ENCODE measurements around the gene DNAJC16.

DNA sequence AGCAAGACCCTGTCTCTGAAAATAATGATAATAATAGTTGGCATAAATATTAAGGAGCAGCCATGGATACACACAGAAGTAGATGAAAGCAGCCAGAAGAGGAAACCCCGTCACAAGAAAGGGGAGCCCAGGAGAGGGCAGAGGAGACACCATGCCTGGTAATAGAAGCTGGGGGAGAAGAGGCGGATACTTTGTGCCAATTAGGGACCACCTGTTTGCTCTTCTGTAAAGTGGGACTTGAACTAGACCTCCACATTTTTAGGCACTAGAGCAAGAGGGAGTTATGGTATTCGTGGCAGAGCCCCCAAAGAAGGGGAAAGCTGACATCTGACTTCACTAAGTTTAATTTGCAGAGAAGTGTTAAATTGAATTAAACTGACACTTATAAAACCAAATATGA lies 38.3 kb upstream of the DNAJC16 start:
- TF ChIP-seq POLR2AphosphoS5 (IDR thresholded peaks at IDR 0.05; ENCODE audit: low read depth, low read length) (no peak), POLR2A (IDR thresholded peaks at IDR 0.05; ENCODE audit: low read depth, low read length) (no peak)
